WTC11 (cell line): ENCODE data around the gene OPCML. TPM values are rescaled to one million over a fixed set of nuclear protein-coding genes. Genes with fewer than 3 reads are reported as not detected.
A peak's percentile ranks its signal among the peaks of the same experiment; 100 is the strongest.

Experiments
- ATAC-seq: fragments of 200-7000 bp; cut with Tn5 transposase; 2 replicates; pipeline ENCODE4 v1.10.0; 2021; ENCODE audit warnings: mild to moderate bottlenecking, moderate library complexity
- CTCF ChIA-PET: fragments of 300-600 bp; sonication (Branson Sonifier 250); formaldehyde crosslinking; loops from one replicate; lab custom pipeline; 2021; ENCODE audit warnings: antibody characterized with exemption; lab: Charles Lee
- POLR2A ChIA-PET: fragments of 350-600 bp; sonication (Branson Sonifier 250); formaldehyde crosslinking; loops from one replicate; lab custom pipeline; 2021; ENCODE audit warnings: antibody characterized with exemption; lab: Charles Lee
- DNase-seq: peaks from one replicate; pipeline ENCODE4 v3.0.0; 2021; ENCODE audit warnings: low spot score
- H3K27ac Mint-ChIP-seq: 2 replicates; pipeline ENCODE4 v1.8.0; 2021; ENCODE audit warnings: mixed read lengths
- H3K27me3 Mint-ChIP-seq: 2 replicates; pipeline ENCODE4 v1.8.0; 2021; ENCODE audit warnings: low read depth, mild to moderate bottlenecking, moderate library complexity, mixed read lengths
- H3K36me3 Mint-ChIP-seq: 2 replicates; pipeline ENCODE4 v1.8.0; 2021; ENCODE audit warnings: mixed read lengths
- H3K4me1 Mint-ChIP-seq: 2 replicates; pipeline ENCODE4 v1.8.0; 2022; ENCODE audit warnings: mixed read lengths
- H3K4me3 Mint-ChIP-seq: 2 replicates; pipeline ENCODE4 v1.8.0; 2021; ENCODE audit warnings: mild to moderate bottlenecking, moderate library complexity, mixed read lengths
- H3K9me3 Mint-ChIP-seq: 2 replicates; pipeline ENCODE4 v1.8.0; 2021; ENCODE audit warnings: mixed read lengths
- AR ChIP-seq: fragments of 250-450 bp; sonication (Bioruptor Pico); IDR thresholded peaks from 2 replicates; pipeline ENCODE4 v1.9.0; 2021; ENCODE audit warnings: mild to moderate bottlenecking
- ATF3 ChIP-seq: sonication (generic); formaldehyde crosslinking; conservative IDR thresholded peaks from 2 replicates; pipeline ENCODE4 v1.8.1; 2022; ENCODE audit warnings: mild to moderate bottlenecking, missing genetic modification reagents
- CBFB ChIP-seq: sonication (generic); formaldehyde crosslinking; IDR thresholded peaks from 2 replicates; pipeline ENCODE4 v1.8.1; 2022; ENCODE audit warnings: mild to moderate bottlenecking, low read depth, missing genetic modification reagents
- ERG ChIP-seq: fragments of 250-450 bp; sonication (Bioruptor Pico); IDR thresholded peaks from 2 replicates; pipeline ENCODE4 v1.8.0; 2021; ENCODE audit warnings: mild to moderate bottlenecking
- ETV6 ChIP-seq: sonication (generic); formaldehyde crosslinking; IDR thresholded peaks from 2 replicates; pipeline ENCODE4 v1.8.1; 2022; ENCODE audit warnings: mild to moderate bottlenecking, missing genetic modification reagents
- GRHL2 ChIP-seq: fragments of 250-450 bp; sonication (Bioruptor Pico); IDR thresholded peaks from 2 replicates; pipeline ENCODE4 v1.8.0; 2022; ENCODE audit warnings: mild to moderate bottlenecking, moderate library complexity; ENCODE audit not compliant: insufficient replicate concordance, severe bottlenecking
- GTF2I ChIP-seq: fragments of 250-450 bp; sonication (Bioruptor Pico); conservative IDR thresholded peaks from 2 replicates; pipeline ENCODE4 v1.4.0; 2021; ENCODE audit warnings: mild to moderate bottlenecking
- JAZF1 ChIP-seq: fragments of 250-450 bp; sonication (Bioruptor Pico); IDR thresholded peaks from 2 replicates; pipeline ENCODE4 v1.9.0; 2021; ENCODE audit warnings: moderate library complexity, mild to moderate bottlenecking, inconsistent platforms
- MYBL2 ChIP-seq: sonication (generic); formaldehyde crosslinking; IDR thresholded peaks from 2 replicates; pipeline ENCODE4 v1.8.1; 2023; ENCODE audit warnings: mild to moderate bottlenecking, moderate library complexity, missing genetic modification reagents
- NFATC4 ChIP-seq: fragments of 250-450 bp; sonication (Bioruptor Pico); IDR thresholded peaks from 2 replicates; pipeline ENCODE4 v1.9.0; 2021; ENCODE audit warnings: mild to moderate bottlenecking
- NFE2L1 ChIP-seq: sonication (generic); formaldehyde crosslinking; IDR thresholded peaks from 2 replicates; pipeline ENCODE4 v1.8.1; 2023; ENCODE audit warnings: missing genetic modification reagents
- NR2C2 ChIP-seq: sonication (generic); formaldehyde crosslinking; IDR thresholded peaks from 2 replicates; pipeline ENCODE4 v1.8.0; 2022; ENCODE audit warnings: mild to moderate bottlenecking, missing genetic modification reagents
- PRRX2 ChIP-seq: fragments of 250-450 bp; sonication (Bioruptor Pico); IDR thresholded peaks from 2 replicates; pipeline ENCODE4 v1.8.0; 2021; ENCODE audit warnings: mild to moderate bottlenecking
- SP1 ChIP-seq: sonication (generic); formaldehyde crosslinking; conservative IDR thresholded peaks from 2 replicates; pipeline ENCODE4 v1.8.1; 2022; ENCODE audit warnings: missing genetic modification reagents
- TCF7 ChIP-seq: sonication (generic); formaldehyde crosslinking; IDR thresholded peaks from 2 replicates; pipeline ENCODE4 v1.8.0; 2022; ENCODE audit warnings: mild to moderate bottlenecking, low read depth, missing genetic modification reagents, moderate library complexity
- ZBTB43 ChIP-seq: sonication (generic); formaldehyde crosslinking; IDR thresholded peaks from 2 replicates; pipeline ENCODE4 v1.8.1; 2023; ENCODE audit warnings: mild to moderate bottlenecking, missing genetic modification reagents
- total RNA-seq: library from RNA; stranded (reverse); gene quantifications from 3 replicates; pipeline ENCODE4 v1.2.3, GENCODE V29; 2021
- TF ChIP-seq, protein P1 (sequence below): sonication (generic); formaldehyde crosslinking; IDR thresholded peaks from 2 replicates; pipeline ENCODE4 v1.8.1; 2023; ENCODE audit warnings: mild to moderate bottlenecking, missing genetic modification reagents, borderline replicate concordance
- TF ChIP-seq, protein P2 (sequence below): sonication (generic); formaldehyde crosslinking; IDR thresholded peaks from 2 replicates; pipeline ENCODE4 v1.8.1; 2022; ENCODE audit warnings: mild to moderate bottlenecking, moderate library complexity, missing genetic modification reagents
- TF ChIP-seq, protein P3 (sequence below): sonication (generic); formaldehyde crosslinking; IDR thresholded peaks from 2 replicates; pipeline ENCODE4 v1.8.0; 2022; ENCODE audit warnings: mild to moderate bottlenecking, missing genetic modification reagents

OPCML gene
- total RNA-seq, 1 experiment from 2014 or later = 1.5 TPM

- TF ChIP-seq AR (no peak), GTF2I (CRISPR knock-in tag) (no peak), NR2C2 (no peak), PRRX2 (CRISPR knock-in tag) (no peak), SP1 (CRISPR knock-in tag) (no peak), TCF7 (no peak), MYBL2 (CRISPR knock-in tag) (no peak)
- TF ChIP-seq, protein P1, sequence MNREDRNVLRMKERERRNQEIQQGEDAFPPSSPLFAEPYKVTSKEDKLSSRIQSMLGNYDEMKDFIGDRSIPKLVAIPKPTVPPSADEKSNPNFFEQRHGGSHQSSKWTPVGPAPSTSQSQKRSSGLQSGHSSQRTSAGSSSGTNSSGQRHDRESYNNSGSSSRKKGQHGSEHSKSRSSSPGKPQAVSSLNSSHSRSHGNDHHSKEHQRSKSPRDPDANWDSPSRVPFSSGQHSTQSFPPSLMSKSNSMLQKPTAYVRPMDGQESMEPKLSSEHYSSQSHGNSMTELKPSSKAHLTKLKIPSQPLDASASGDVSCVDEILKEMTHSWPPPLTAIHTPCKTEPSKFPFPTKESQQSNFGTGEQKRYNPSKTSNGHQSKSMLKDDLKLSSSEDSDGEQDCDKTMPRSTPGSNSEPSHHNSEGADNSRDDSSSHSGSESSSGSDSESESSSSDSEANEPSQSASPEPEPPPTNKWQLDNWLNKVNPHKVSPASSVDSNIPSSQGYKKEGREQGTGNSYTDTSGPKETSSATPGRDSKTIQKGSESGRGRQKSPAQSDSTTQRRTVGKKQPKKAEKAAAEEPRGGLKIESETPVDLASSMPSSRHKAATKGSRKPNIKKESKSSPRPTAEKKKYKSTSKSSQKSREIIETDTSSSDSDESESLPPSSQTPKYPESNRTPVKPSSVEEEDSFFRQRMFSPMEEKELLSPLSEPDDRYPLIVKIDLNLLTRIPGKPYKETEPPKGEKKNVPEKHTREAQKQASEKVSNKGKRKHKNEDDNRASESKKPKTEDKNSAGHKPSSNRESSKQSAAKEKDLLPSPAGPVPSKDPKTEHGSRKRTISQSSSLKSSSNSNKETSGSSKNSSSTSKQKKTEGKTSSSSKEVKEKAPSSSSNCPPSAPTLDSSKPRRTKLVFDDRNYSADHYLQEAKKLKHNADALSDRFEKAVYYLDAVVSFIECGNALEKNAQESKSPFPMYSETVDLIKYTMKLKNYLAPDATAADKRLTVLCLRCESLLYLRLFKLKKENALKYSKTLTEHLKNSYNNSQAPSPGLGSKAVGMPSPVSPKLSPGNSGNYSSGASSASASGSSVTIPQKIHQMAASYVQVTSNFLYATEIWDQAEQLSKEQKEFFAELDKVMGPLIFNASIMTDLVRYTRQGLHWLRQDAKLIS = no peak
- TF ChIP-seq, protein P2, sequence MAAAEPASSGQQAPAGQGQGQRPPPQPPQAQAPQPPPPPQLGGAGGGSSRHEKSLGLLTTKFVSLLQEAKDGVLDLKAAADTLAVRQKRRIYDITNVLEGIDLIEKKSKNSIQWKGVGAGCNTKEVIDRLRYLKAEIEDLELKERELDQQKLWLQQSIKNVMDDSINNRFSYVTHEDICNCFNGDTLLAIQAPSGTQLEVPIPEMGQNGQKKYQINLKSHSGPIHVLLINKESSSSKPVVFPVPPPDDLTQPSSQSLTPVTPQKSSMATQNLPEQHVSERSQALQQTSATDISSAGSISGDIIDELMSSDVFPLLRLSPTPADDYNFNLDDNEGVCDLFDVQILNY (CRISPR knock-in tag) = no peak
- TF ChIP-seq, all 79 proteins: peak for 0
Measured at GRCh38 chr11:132519241-132519815, 1013.0 kb downstream of the OPCML start (continued).

GRCh38 chr11:132504501-132505041 is 1027.7 kb downstream of the OPCML start:
- ATAC-seq (peak; percentile 95), DNase-seq (peak; percentile 29)
- Mint-ChIP-seq H3K9me3 (peaks cover 16% of the 10 kb centered on the region), H3K4me1 (peaks cover 25% of the 10 kb centered on the region), H3K4me3 (no peak overlapping the region), H3K27me3 (peaks cover 2% of the 10 kb centered on the region; the same call in 1 of the 2 replicates), H3K27ac (no peak overlapping the region), H3K36me3 (peaks cover 15% of the 10 kb centered on the region)
- POLR2A ChIA-PET = no interaction called here
- CTCF ChIA-PET = interaction anchor here (1.3 kb wide), 1 partner anchor 560 kb away, joined by 3 read pairs; no protein-coding TSS in a partner anchor
- TF ChIP-seq ERG = no peak
- no peak for TF ChIP-seq CBFB
- TF ChIP-seq GRHL2 = no peak
- TF ChIP-seq JAZF1 = no peak
- 0 out of 2 replicates have a peak, but pooled peaks have one; percentile 22 for TF ChIP-seq ETV6
- TF ChIP-seq ATF3 = no peak
- TF ChIP-seq, protein P3, sequence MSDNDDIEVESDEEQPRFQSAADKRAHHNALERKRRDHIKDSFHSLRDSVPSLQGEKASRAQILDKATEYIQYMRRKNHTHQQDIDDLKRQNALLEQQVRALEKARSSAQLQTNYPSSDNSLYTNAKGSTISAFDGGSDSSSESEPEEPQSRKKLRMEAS (CRISPR knock-in tag) = peak; percentile 36; the same call in 1 of the 2 replicates
- TF ChIP-seq AR = no peak
- no peak for TF ChIP-seq NFE2L1
- TF ChIP-seq NFATC4 = no peak
- TF ChIP-seq ZBTB43 (CRISPR knock-in tag) = no peak
